ENCODE results near the gene MBTPS1.

The MBTPS1 gene

DNA sequence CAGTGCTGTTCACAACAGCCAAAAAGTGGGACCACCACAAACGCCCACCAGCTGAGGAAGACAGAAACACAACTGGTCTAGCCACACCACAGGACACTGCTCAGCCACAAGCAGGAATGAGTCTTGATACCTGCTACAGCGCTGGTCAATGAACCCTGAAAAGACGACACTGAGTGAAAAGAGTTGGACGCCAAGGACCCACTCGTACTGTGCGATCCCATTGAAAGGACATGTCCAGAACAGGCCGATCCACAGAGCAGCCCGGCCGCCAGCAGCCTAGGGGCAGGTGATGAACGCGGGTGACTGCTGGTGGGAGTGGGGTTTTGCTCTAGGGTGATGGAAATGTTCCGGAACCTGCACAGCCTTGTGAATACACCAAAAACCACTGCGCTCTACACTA lies 63.5 kb downstream of the MBTPS1 start:
- DNase-seq (ENCODE audit: low spot score): no peak

DNA sequence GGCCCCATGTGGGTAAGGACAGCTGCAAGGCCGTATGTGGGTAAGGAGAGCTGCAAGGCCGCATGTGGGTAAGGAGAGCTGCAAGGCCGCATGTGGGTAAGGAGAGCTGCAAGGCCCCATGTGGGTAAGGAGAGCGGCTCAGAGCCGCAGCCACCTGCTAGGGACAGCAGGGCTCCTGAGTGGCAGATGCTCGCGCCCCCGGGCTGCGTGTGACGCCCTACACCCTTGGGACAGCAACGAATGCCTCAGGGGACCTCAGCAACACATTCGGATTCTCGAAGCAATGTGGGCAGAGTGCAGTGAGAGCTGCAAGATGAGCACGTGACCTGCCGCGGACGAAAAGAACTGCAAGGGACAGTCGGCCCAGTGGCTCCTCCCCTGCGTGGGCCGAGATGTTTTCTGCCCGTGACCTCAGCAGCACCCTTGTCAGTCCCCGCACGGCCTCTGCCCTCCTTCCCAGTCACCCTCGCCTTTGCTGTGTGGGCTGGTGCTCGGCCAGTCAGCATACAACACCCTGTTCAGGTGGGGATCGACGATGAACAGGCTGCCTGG lies 64.6 kb downstream of the MBTPS1 start:
- no peak for DNase-seq (ENCODE audit: low spot score)

DNA sequence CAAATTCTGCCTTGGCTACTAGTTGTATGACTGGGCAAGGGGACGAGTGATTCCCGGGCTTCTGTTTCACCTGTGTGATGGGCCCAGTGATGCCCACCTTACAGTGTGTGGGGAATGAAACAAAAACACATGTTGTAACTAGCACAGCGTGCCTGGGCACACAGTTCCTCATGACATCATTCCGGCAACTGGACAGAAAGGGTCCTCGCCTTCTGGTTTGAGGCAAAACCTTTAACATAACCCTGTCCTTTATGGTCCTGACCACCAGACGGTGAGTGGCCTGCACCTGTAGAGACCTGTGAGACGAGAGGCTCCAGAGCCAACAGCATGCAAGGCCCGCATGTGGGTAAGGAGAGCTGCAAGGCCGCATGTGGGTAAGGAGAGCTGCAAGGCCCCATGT lies 66.4 kb downstream of the MBTPS1 start:
- no peak for DNase-seq (ENCODE audit: low spot score)

DNA sequence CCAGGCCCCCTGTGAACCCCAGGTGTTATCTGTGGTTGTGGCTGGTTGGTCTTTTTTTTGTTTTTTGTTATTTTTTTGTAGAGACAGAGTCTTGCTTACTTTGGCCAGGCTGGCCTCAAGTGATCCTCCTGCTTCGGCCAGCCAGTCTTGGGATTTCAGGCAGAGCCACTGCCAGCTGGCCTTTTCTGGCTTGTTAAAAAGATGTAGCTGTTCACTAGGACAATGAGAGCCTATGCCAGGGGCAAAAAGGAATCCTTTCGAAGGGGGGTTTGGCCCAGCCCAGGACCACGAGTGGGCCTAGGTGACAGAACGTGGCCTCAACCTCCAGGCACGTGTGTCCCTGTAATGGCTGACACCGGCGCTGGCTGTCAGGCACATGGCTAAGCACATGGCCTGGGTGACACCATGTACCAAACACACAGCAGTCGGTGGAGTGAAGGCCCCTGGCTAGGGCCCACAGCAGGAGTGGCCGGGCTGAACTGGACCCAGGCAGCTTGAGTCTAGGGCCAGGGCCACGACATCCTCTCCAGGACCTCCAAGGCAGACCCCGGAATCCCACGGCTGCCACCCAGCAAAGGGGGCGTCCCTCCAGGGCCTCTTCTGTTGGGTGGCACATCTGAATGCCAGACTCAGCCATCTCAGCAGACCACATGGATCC lies 67.2 kb downstream of the MBTPS1 start:
- no peak for DNase-seq (ENCODE audit: low spot score)

DNA sequence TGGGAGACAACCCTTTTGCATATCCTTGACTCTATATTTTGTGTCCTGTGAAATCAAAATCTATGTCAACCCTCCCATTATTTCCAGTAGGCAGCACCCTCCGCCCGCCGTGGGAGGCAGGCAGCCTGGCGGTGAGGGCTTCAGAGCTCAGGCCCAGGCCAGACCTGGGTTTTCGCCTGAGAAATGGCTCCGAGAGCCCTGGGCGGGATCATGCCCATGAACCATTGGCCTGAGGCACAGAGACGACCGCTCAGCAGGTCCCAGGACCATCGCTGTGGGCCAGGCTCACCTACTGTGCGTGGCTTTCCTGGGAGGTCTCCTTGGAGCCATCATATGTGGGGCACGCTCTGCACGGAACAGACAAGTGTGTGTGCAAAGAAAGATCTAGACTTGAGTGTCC lies 67.9 kb downstream of the MBTPS1 start:
- DNase-seq (ENCODE audit: low spot score): no peak

DNA sequence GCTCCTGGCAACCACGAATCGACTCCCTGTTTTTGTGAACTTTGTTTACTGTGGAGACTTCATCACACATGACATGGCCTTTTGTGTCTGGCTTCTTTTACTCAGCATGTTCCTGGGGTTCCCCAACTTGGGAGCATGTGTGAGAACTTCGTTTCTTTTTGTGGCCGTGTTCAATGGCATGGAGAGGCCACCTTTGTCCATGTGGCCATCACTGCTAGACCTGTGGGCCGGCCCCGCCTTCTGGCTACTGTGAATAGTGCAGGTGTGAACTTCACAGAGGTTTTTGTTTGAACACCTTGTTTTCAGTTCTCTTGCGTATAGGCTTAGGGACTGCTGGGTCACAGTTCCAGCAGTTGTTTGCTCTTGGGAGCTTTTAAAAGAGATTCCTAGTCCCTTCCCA lies 68.5 kb downstream of the MBTPS1 start:
- no peak for DNase-seq (ENCODE audit: low spot score)

DNA sequence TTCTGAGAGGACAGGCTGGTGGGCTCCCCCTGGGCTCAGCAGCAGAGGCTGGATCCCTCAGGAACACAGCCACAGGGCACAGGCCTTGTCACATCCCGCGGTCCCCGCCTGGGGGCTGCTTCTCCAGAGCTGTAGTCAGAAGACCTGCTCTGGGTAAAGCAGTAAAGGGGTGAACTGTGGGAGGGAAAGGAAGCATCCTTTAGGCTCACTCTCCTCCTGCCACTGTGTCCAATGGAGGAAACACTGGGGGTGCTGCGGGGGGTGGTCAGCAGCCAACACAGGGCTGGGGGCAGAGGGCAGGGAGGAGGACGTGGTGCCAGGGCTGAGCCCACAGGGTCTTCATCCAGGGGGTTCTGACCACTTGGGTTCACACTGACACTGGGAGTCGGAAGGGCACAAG lies 69.1 kb downstream of the MBTPS1 start:
- DNase-seq (ENCODE audit: low spot score): no peak

DNA sequence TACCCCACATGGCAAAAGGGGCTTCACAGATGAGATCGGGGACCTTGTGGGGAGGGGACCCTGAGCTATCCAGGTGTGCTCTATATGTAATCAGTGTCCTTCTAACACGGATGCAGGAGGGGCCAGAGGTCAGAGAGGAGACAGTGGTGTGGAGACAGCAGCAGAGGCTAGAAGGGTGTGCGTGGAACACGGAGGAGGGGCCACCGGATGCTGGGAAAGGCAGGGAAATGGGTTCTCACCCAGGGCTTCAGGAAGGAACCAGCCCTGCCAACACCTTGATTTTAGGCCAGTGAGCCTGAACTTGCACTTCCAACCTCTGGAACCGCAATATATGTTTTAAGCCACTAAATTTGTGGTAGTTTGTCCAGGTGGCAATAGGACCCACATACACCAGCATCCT lies 69.5 kb downstream of the MBTPS1 start:
- no peak for DNase-seq (ENCODE audit: low spot score)

DNA sequence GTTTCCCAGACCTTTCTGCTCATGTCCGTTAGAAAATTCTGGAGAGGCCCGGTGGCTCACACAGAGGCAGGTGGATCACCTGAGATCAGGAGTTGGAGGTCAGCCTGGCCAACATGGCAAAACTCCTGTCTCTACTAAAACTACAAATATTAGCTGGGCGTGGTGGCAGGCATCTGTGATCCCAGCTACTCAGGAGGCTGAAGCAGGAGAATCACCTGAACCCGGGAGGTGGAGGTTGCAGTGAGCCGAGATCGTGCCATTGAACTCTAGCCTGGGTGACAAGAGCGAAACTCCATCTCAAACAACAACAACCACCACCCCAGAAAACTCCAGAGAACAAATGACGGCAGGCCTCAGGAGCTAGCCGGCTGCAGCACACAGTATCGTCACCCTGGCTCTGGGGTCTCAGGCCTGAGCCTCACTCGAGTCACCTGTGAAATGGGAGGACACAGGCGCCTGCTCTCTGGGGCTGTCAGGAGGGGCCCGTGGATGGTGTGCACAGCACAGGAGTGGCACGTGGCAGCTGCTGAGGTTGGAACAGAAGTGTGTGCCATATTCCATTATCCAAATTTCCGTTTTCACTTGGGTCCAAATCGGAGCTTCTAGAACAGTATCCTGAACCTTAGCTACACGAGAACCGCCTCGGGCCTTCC lies 70.8 kb downstream of the MBTPS1 start:
- no peak for DNase-seq (ENCODE audit: low spot score)

DNA sequence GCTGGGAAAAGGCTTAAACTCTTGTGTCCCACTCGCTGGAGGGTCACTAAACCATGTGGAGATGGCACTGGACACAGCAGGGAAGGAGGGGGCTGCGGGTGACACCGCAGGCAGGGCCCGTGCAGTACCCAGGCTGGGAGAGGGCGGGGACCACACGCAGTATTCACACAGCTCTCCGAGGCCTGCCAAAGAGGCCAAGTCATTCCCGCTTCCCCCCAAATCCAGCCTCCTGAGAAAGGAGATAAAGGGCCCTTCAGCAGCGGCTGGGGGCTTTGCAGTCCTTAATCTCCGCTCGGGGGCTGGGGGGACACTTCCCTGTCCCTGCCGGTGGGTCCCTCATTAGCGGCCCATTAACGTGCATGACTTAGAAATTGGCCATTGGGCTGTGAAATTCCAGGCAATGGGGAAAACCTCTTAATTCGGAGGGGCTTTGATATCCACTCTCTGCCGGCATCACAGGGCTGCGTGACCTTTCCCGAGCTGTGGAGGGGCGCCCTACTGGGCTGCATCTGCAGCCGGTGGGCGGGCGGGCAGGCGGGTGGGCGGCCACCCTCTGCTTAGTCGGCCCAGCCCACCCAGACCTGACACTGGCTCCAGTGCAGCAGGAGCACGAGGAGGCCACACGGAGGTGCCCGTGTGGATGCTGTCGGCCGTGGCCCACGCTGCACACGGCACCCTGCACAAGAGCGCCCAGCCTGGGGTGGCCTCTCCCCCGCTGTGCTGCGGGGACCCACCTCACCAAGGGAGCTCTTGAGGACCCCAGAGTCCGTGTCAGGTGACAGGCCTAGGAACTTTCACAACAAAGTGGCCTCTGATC lies 71.5 kb downstream of the MBTPS1 start:
- DNase-seq (ENCODE audit: low spot score): no peak

DNA sequence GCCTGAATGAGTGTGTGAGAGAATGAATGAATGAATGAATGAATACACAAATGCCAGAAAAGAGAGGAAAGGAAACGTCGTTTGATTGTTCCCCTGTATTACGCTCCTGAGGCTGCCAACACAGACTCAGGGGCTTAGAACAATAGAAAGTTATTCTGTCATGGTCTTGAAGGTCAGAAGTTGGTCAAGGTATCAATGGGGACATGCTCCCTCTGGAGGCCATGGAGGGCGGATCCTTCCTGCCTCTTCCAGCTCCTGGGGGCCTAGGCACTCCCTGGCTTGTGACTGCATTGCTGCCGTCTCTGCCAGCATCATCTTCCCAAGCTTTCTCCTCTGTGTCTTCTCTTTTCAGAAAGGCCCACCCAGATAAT lies 72.6 kb downstream of the MBTPS1 start:
- DNase-seq (ENCODE audit: low spot score): peak; percentile 25

DNA sequence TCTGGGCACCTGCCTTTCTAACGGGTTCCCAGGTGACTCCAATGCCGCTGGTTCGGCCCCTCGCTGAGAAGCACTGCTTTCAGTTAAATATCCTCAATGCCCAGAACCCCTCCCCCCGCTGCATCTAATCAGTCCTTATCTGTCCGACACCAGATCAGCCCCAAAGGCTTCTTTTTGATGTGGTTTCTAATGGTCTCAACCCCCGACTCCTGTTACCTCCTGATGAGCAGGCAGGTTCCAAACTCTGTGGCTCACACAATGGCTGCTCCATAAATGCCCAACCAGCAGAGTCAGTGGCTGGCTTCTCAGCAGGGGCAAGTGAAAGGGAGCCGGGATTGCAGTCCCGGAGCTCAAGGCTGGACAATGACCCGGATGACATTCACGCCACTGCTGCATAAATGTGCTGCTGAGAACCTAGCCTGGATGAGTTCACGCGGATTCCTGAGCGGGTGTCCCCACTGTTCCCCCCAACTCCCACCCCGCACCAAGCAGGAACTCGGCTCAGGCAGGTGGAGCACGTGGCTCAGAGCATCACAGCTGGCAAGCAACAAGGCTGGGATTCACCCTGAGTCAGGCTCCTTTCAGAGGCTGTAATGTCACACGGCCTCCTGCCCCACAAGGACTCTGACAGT lies 73.1 kb downstream of the MBTPS1 start:
- DNase-seq (ENCODE audit: low spot score): no peak

DNA sequence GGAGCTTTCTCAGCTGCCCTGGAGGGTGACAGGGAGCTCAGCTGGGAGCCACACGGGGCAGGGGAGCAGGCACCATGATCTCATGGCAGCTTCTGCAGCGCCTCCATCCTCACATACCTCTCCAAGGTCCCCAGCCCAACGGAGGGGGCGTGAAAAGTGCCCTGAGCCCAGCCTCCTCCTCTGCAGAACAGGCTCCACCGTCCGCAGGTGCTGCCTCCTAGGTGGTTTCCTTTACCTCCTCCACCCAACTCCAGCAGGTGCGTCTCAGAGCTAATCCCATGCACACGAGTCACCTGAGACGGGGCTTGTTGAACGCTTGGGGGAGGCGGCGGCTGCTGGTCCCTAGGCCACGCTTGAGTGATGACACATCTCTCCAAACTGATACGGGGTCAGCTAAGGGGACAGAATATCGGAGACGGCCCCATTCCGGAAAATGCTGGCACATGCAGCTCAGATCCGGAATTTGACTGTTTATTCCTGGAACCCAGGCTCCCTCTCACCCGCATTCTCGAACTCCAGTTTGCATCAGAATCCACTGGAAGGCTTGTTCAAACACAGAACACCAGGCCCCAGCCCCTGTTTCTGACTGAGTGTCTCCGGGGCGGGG lies 73.8 kb downstream of the MBTPS1 start:
- DNase-seq (ENCODE audit: low spot score): no peak

DNA sequence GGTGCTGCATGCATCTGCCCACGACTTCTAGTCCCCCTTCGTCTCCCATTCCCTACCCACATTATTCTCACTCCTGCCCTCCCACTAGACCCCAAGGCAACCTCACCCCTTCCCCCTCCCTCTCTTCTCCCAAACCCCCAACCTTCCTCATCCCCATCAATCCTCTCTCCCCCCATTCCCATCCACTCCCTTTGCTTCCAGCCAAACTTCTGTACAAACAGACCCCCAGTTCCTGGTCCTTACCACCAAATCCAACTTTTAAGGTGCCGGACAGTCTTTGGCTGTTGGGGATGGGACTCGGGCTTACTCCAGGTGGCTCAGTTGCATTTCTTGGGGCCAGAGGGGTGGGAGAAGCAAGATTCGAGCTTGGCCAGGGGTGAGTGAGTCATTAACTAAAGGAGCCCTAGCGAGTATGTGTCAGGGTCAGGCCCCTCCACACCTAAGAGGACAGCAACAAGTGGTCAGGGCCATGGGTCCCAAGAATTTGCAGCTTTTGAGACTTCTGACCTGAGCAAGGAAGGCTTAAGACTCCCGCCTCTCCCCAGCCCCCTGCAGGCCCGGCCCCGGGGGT lies 74.3 kb downstream of the MBTPS1 start, which contains the start of gene SLC38A8:
Gene SLC38A8, minus strand, starts transcription at position 488 of the 571 bp plus-strand sequence. CDS start 638 bp downstream, outside the sequence.
- DNase-seq (ENCODE audit: low spot score): no peak

DNA sequence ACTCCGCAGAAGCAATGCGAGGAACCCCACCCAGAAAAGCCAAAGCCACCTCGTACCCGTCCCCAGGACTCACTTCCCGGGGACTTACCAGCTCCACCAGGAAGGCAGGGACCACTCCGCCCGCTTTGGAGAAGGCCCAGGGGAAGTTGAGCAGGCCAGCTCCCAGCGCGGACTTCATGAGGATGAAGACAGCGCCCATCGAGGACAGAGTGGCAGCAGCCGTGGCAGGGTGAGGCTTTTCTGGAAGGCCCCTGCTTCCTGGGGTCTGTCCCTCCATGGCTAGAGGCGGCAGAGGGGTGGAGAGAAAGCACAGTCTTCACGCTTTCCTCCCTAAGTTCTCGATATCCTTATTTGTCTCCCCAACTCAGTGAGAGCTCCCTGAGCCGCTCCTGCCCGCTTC lies 74.9 kb downstream of the MBTPS1 start:
- DNase-seq (ENCODE audit: low spot score): no peak

DNA sequence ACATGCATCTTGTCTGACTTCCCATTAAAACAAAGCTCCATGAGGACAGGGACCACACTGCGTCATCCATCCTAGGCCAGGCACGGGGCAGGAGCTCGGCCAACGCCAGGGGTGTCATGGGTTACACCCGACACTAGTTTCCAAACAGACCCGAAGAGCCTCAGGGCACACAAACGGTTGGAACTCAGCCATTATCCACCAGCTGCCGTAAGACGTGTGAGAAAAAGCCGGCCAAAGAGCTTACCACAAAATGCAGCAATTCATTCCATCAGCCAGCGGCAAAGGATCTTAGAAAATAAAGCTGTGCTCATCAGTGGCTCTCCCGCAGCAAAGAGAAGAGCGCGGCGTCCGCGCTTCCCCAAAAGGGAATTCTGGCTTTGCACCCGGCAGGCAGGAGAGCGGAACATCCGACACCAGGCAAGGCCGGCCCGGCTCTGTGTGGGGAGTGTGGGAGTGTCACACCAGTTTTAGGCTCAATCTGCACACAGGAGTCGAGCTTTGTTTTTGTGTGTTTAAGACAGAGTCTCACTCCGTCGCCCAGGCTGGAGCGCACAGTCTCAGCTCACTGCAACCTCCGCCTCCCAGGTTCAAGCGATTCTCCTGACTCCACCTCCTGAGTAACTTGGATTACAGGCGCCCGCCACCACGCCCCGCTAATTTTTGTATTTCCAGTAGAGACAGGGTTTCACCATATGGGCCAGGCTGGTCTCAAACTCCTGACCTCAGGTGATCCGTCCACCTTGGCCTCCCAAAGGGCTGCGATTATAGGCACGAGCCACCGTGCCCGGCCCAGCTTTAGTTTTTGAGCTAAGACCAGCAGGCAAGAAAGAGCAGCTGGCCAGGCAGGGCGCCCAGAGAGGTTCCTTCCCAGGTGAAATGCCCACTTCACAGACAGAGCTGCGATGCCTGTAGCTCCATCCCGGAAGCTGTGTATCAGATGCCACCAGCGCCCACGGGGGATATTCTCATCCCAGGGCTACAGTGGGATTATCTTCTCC lies 75.6 kb downstream of the MBTPS1 start:
- no peak for DNase-seq (ENCODE audit: low spot score)

DNA sequence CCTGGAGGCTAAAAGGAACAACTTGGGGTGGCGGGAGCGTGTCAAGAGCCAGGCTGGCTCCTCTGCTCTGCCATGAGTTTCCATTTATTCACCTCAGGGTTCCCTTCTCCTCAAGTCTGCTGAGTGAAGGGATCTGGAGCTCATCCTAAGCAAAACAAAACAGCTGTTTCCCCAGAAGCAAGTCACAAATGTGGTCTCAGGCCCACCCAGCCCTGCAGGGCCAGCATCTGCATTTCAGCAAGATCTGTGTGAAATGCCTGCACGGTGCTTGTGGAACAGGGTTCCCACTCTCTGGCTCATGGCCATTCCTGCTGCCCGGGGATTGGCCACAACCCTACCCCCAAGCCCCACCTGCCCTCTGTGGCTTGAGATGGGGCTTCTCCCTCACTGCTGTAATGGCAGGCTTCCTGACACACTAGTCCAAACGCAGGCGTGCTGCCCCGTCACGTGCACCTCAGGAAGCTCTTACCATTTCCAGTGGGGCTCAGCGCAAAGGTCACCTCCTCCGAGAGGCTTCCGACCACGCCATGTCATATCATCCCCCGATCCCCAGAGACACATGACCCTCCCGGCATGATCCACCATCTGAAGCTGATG lies 76.4 kb downstream of the MBTPS1 start:
- DNase-seq (ENCODE audit: low spot score): no peak

DNA sequence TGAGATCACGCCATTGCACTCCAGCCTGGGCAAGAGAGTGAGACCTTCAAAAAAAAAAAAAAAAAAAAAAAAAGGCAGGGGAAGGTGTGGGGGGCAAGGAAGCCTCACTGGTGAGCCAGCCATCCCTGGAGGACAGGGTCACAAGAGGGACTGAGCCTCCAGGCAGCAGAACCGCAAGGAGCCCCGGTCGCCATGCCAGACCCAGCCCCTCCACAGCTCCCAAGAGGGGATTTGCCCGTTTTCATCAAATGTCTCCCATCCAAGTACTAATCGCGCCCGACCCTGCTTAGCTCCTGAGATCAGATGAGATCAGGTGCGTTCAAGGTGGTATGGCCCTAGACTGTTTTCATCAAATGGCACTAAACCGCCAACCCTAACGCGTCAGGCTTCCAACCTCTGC lies 77.0 kb downstream of the MBTPS1 start:
- DNase-seq (ENCODE audit: low spot score): no peak

DNA sequence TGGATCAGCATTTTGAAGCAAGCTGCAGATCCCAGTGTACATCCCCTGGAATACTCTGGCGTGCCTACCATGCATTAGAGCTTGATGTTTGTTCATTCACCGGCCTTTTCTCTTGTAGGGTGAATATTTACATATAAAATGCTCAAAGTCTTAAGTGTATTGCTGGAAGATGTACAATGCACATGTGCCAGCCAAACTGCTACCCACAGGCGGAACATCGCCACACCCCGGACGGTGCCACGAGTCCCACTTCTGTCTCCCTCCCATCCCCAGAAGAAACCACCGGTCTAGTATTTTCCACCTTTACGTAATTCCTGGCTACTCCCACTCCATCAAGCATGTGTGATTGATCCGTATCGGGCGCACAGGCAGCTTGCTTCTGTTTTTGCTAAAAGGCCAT lies 78.3 kb downstream of the MBTPS1 start:
- DNase-seq (ENCODE audit: low spot score): no peak

DNA sequence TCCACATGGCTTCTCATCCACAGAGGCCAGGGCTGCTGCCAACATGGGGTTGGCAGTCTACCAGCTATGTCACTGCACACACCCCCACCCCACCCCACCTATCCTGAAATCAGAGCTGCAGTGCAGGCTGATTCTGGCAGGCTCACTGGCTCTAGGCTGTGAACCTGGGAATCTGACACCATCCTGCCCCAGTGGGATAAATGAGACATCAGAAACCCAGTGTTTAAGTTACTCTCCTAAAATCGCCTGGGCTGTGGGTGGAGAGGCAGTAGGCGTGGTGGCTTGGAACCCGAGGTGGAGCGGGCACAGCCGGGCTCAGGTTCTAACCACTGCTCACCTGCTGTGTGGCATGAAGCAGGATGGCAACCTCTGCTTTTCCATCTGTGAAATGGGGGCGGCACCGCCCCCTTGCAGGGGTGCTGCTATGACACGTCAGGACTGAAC lies 79.7 kb downstream of the MBTPS1 start:
- DNase-seq (ENCODE audit: low spot score): no peak
